CD4-positive, alpha-beta T cell treated with Interferon gamma for 1 hour (primary cell): Measurements from ENCODE around the gene PKNOX1.
A peak's percentile ranks its signal among the peaks of the same experiment; 100 is the strongest.
"Not testable (repeated sequence)": the region's sequence is repeated elsewhere in the genome, so short reads cannot be mapped to it uniquely, and the experiment has no call there.

Experiments used
- DNase-seq: peaks from one replicate; pipeline ENCODE4 v3.0.0-alpha.2; 2020

The PKNOX1 gene

GRCh38 chr21:43021756-43022600 is 47.6 kb downstream of the PKNOX1 start:
- DNase-seq, result no peak

- DNase-seq, result no peak
Measured at GRCh38 chr21:43023175-43023574, 48.8 kb downstream of the PKNOX1 start.

- DNase-seq, result no peak
Measured at GRCh38 chr21:43024439-43025136, 50.2 kb downstream of the PKNOX1 start.

- no peak for DNase-seq
Measured at GRCh38 chr21:43025636-43026180, 51.3 kb downstream of the PKNOX1 start.

- DNase-seq, result no peak
Measured at GRCh38 chr21:43027846-43028731, 53.7 kb downstream of the PKNOX1 start.

- DNase-seq, result no peak
Measured at GRCh38 chr21:43029785-43030184, 55.4 kb downstream of the PKNOX1 start.

GRCh38 chr21:43031121-43031619 is 56.8 kb downstream of the PKNOX1 start:
- DNase-seq, result no peak

GRCh38 chr21:43034101-43034500 is 59.7 kb downstream of the PKNOX1 start:
- DNase-seq, result no peak

GRCh38 chr21:43034826-43035225 is 60.5 kb downstream of the PKNOX1 start:
- no peak for DNase-seq

GRCh38 chr21:43036889-43037288 is 62.5 kb downstream of the PKNOX1 start:
- peak; percentile 37 for DNase-seq

GRCh38 chr21:43037918-43038658 is 63.7 kb downstream of the PKNOX1 start:
- DNase-seq, result not testable (repeated sequence)

- not testable (repeated sequence) for DNase-seq
Measured at GRCh38 chr21:43038659-43039044, 64.3 kb downstream of the PKNOX1 start.

GRCh38 chr21:43042169-43042568 is 67.8 kb downstream of the PKNOX1 start:
- not testable (repeated sequence) for DNase-seq

- not testable (repeated sequence) for DNase-seq
Measured at GRCh38 chr21:43043291-43043690, 68.9 kb downstream of the PKNOX1 start.

GRCh38 chr21:43044547-43044946 is 70.2 kb downstream of the PKNOX1 start:
- not testable (repeated sequence) for DNase-seq

- DNase-seq, result not testable (repeated sequence)
Measured at GRCh38 chr21:43045165-43045875, 71.0 kb downstream of the PKNOX1 start.

GRCh38 chr21:43045876-43046821 is 71.8 kb downstream of the PKNOX1 start:
- not testable (repeated sequence) for DNase-seq

GRCh38 chr21:43053112-43053511 is 78.8 kb downstream of the PKNOX1 start:
- not testable (repeated sequence) for DNase-seq

GRCh38 chr21:43062955-43063664 is 88.7 kb downstream of the PKNOX1 start:
- DNase-seq, result not testable (repeated sequence)
